Activated naive CD8-positive, alpha-beta T cell treated with anti-CD3 and anti-CD28 coated beads for 36 hours (primary cell): Measurements from ENCODE around the gene POTEJ. TPM values are rescaled to one million over a fixed set of nuclear protein-coding genes. Genes with fewer than 3 reads are reported as not detected.
"Not testable (repeated sequence)": the region's sequence is repeated elsewhere in the genome, so short reads cannot be mapped to it uniquely, and the experiment has no call there.

ENCODE experiments used
- DNase-seq: peaks from one replicate; pipeline ENCODE4 v3.0.0; 2021
- H3K27ac Mint-ChIP-seq: one replicate; pipeline ENCODE4 v1.8.0; 2022; ENCODE audit warnings: mild to moderate bottlenecking, moderate library complexity, mixed read lengths
- H3K27me3 Mint-ChIP-seq: one replicate; pipeline ENCODE4 v1.8.0; 2022; ENCODE audit warnings: mild to moderate bottlenecking, mixed read lengths
- H3K36me3 Mint-ChIP-seq: one replicate; pipeline ENCODE4 v1.8.0; 2021; ENCODE audit warnings: mild to moderate bottlenecking, mixed read lengths
- H3K4me1 Mint-ChIP-seq: one replicate; pipeline ENCODE4 v1.8.0; 2021; ENCODE audit warnings: mixed read lengths
- H3K4me3 Mint-ChIP-seq: one replicate; pipeline ENCODE4 v1.8.0; 2022; ENCODE audit warnings: mild to moderate bottlenecking, moderate library complexity, mixed read lengths
- H3K9me3 Mint-ChIP-seq: one replicate; pipeline ENCODE4 v1.8.0; 2022; ENCODE audit warnings: mixed read lengths
- total RNA-seq, 2 experiments: library from RNA; stranded (reverse); gene quantifications; one replicate each; pipeline ENCODE4 v1.2.3, GENCODE V29; 2021

POTEJ gene
- not detected for total RNA-seq

- H3K9me3 Mint-ChIP-seq, H3K4me3 Mint-ChIP-seq, H3K27me3 Mint-ChIP-seq, H3K4me1 Mint-ChIP-seq, H3K36me3 Mint-ChIP-seq, DNase-seq, H3K27ac Mint-ChIP-seq: not testable (repeated sequence)
These were observed at the start of gene POTEJ for GRCh38 chr2:130611140-130611539. Gene POTEJ (plus strand): TSS chr2:130611440. CDS start chr2:130611533, 93 bp downstream.

DNA sequence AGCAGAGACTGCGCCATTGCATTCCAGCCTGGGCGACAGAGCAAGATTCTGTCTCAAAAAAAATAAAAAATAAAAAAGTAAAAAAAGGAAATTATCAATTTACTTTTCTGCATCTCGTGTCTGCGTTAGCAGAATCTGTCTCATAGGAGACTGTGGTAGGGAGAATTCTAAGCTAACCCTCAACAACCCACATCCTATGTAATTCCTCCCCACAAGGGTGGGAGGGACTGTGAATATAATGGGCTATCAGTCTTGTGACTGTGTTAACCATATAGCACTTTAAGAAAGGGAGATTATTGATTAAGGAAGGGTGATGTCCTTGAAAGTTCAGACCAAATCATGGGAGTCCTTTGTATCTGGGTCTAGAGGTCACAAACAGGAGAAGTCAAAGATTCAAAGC lies 45.1 kb upstream of the POTEJ start:
- H3K4me3 Mint-ChIP-seq, H3K9me3 Mint-ChIP-seq, H3K36me3 Mint-ChIP-seq, H3K27ac Mint-ChIP-seq, H3K27me3 Mint-ChIP-seq, H3K4me1 Mint-ChIP-seq, DNase-seq: not testable (repeated sequence)

DNA sequence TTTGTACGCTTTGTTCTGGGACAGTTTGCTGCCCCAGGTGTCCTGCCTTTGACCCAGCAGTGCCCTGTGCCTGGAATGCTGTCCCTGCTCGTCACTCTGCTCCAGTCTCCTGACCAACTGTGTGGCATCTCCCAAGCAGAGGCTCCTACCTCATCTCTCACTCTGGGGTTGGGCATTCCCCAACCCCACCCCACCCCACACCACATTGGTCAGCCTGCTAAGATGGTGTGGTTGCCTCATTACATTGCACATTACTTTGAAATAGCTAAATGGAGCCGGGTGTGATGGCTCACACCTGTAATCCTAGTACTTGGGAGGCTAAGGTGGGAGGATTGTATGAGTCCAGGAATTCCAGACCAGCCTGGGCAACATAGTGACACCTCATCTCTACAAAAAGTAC lies 39.3 kb upstream of the POTEJ start:
- not testable (repeated sequence) for H3K4me3 Mint-ChIP-seq, H3K9me3 Mint-ChIP-seq, H3K4me1 Mint-ChIP-seq, DNase-seq, H3K27me3 Mint-ChIP-seq, H3K27ac Mint-ChIP-seq, H3K36me3 Mint-ChIP-seq

GRCh38 chr2:130574230-130574629 lies 37.0 kb upstream of the POTEJ start:
- not testable (repeated sequence) for H3K36me3 Mint-ChIP-seq, H3K27me3 Mint-ChIP-seq, H3K4me1 Mint-ChIP-seq, H3K9me3 Mint-ChIP-seq, DNase-seq, H3K4me3 Mint-ChIP-seq, H3K27ac Mint-ChIP-seq

DNA sequence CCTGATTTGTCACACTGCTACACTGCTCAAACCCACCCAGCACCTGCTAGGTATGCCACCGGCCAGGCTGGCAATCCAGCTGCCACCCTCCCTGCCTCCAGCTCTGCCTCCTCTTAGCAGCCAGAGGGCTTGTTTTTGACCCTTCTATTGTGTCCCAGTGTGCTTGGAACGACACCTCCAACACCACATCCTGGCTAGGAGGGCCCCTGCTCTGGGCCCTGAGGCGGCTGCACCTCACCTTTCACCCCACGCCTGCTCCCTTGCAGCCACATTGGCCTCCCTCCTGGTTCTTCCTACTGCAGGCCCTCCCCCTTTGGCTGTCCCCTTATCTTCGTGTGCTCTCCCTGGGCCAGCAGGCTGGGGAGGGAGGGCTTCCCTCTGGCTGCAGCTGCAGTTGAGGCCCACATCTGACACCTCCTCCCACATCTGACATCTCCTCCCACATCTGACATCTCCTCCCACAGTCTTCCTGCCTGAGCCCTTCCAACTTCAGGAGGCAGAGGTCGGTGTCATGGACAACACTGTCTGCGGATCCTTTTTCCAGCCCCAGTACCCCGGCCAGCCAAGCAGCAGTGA lies 34.9 kb upstream of the POTEJ start:
- not testable (repeated sequence) for H3K9me3 Mint-ChIP-seq, DNase-seq, H3K27ac Mint-ChIP-seq, H3K4me3 Mint-ChIP-seq, H3K27me3 Mint-ChIP-seq, H3K36me3 Mint-ChIP-seq, H3K4me1 Mint-ChIP-seq

- H3K27ac Mint-ChIP-seq, H3K36me3 Mint-ChIP-seq, H3K4me1 Mint-ChIP-seq, DNase-seq, H3K27me3 Mint-ChIP-seq, H3K9me3 Mint-ChIP-seq, H3K4me3 Mint-ChIP-seq: not testable (repeated sequence)
These were observed 33.7 kb upstream of the POTEJ start for GRCh38 chr2:130577559-130577958.

DNA sequence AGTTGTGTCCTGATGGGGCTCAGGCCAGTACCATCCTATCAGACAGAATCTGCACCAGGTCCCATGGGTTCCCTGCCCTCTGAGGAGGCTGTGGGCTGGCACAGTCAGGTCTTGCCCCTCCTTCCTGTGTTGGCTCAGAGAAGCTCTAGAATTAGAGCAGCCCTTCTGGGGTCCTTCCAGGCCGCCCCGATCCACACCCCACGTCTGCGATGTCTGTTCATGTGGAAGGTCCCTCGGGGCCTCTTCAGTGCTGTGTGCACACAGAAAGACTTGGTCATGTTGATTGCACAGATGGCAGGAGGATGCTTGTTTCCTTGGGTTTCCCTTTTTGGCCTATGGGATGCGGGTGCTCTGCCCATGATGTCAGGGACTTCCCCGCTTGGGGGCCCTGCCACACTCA lies 32.1 kb upstream of the POTEJ start:
- H3K36me3 Mint-ChIP-seq, H3K4me3 Mint-ChIP-seq, H3K27ac Mint-ChIP-seq, H3K27me3 Mint-ChIP-seq, H3K4me1 Mint-ChIP-seq, DNase-seq, H3K9me3 Mint-ChIP-seq: not testable (repeated sequence)

GRCh38 chr2:130581491-130581890 lies 29.7 kb upstream of the POTEJ start:
- DNase-seq, H3K36me3 Mint-ChIP-seq, H3K27ac Mint-ChIP-seq, H3K9me3 Mint-ChIP-seq, H3K4me1 Mint-ChIP-seq, H3K4me3 Mint-ChIP-seq, H3K27me3 Mint-ChIP-seq: not testable (repeated sequence)

DNA sequence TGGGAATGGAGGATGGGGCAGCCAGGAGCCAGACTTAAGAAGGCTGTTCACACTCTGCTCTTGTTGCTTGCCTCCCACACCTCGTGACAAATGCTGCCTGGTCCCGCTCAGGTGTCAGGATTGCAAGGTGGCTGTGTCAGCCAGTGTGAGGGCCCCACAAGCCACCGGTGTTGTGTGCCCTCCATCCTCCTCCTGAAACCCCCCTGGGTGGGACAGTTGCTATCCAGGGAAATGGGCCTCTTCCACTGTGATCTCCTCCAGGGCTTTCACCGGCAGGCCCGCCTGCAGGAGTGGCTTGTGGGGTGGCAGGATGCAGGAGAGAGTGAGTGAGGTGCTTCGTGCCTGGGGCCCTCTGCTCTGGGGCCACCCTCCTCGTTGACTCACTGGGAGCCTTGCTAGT lies 28.3 kb upstream of the POTEJ start:
- not testable (repeated sequence) for H3K27me3 Mint-ChIP-seq, DNase-seq, H3K4me1 Mint-ChIP-seq, H3K4me3 Mint-ChIP-seq, H3K27ac Mint-ChIP-seq, H3K9me3 Mint-ChIP-seq, H3K36me3 Mint-ChIP-seq

DNA sequence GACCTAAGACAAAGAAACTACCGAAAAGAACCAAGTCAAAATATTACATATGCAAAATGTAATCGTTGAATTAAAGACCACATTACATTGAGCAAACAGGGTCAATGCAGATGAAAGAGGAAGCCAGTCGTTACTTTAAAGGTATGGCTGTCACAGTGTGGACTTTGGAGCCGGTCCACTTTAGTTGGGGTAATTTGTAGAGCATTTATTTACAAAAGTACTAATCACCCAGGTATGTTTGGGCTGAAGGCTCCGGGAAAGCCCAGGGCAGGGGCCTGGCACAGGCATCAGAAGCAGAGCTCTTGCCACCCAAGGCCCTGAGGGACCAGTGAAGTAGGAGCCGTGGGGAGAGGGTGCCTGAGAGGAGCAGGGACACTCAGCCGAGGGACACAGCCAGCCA lies 27.7 kb upstream of the POTEJ start:
- not testable (repeated sequence) for DNase-seq, H3K27ac Mint-ChIP-seq, H3K27me3 Mint-ChIP-seq, H3K4me3 Mint-ChIP-seq, H3K9me3 Mint-ChIP-seq, H3K36me3 Mint-ChIP-seq, H3K4me1 Mint-ChIP-seq

DNA sequence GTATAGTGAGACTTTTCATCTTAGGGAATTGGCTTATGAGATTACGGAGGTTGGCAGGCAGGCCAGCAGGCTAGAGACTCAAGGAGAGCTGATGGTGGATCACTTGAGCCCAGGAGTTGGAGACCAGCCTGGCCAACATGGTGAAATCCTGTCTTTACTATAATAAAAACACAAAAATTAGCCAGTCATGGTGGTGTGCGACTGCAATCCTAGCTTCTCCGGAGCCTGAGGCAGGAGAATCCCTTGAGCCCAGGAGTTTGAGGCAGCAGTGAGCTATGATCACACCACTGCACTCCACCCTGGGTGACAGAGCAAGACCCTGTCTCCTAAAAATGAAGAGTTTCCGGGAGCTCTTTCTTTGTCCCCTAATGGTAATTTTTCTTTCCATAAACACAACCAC lies 26.5 kb upstream of the POTEJ start:
- not testable (repeated sequence) for H3K27ac Mint-ChIP-seq, H3K4me3 Mint-ChIP-seq, H3K36me3 Mint-ChIP-seq, H3K9me3 Mint-ChIP-seq, H3K4me1 Mint-ChIP-seq, DNase-seq, H3K27me3 Mint-ChIP-seq

DNA sequence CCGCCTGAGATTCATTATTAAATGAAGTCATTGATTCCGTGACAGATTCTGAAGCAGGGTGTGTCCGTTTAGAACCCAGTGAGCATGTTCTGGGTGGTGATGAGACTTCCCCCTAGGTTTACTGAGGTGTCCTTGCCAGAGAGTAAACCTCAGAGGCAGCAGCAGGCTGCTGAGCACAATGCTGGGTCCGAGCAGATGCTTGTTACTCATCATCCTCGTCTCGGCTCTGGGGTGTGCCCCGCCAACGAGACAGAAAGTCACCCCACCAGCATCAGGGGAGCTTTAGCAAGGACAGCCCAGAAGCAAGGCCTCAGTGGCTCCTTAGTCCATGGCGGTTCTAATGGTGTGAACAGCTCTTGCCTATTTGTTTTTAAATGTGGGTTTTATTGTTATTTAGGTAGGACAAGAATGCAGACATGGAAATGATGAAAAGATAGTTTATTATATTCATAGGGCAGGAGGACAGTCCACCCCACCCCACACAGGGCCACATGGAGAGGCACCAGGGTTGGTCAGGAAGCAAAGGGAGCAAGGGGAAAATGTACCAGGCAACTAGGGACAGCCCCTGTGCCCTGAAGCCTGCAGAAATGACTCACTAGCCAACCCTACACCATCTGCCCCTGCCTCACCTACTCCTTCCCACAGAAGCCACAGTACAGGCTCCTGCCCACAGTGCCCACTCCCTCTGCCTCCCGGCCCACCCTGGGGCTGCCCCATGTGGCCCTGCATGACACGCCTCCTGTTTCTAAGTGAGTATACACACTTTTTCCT lies 22.4 kb upstream of the POTEJ start:
- not testable (repeated sequence) for H3K9me3 Mint-ChIP-seq, H3K4me1 Mint-ChIP-seq, H3K27me3 Mint-ChIP-seq, H3K36me3 Mint-ChIP-seq, H3K4me3 Mint-ChIP-seq
- peak overlapping the region; percentile 56 for H3K27ac Mint-ChIP-seq
- DNase-seq = peak; percentile 30

- H3K27me3 Mint-ChIP-seq, H3K4me1 Mint-ChIP-seq, H3K4me3 Mint-ChIP-seq, H3K36me3 Mint-ChIP-seq, H3K9me3 Mint-ChIP-seq, DNase-seq, H3K27ac Mint-ChIP-seq: not testable (repeated sequence)
These were observed 20.9 kb upstream of the POTEJ start for GRCh38 chr2:130590170-130590841.

DNA sequence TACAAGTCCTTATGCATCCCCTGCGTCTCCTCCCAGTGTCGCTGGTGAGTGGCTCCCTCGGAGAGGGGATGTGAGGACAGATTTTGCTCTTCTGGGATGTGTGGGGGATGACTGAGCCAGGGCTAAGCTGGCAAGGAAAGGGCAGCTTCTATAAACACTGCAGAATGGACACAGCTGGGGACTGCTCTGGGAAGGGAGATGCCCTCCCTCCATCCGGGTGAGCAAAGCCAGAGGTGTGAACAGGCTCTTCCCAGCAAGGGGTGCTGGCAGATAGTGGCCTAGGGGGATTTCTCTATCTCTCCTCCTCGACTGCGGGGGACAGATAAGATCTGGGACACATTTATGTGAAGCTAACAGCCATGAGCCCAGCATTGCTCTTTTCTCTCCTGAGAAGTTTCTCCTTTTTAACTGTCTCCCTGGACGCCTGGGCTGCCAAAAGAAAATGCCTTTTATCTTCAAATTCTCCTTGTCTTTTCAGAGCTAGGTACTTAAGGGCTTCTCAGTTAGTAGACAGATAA lies 20.3 kb upstream of the POTEJ start:
- not testable (repeated sequence) for H3K36me3 Mint-ChIP-seq, H3K4me3 Mint-ChIP-seq, H3K9me3 Mint-ChIP-seq, DNase-seq, H3K4me1 Mint-ChIP-seq, H3K27me3 Mint-ChIP-seq, H3K27ac Mint-ChIP-seq

DNA sequence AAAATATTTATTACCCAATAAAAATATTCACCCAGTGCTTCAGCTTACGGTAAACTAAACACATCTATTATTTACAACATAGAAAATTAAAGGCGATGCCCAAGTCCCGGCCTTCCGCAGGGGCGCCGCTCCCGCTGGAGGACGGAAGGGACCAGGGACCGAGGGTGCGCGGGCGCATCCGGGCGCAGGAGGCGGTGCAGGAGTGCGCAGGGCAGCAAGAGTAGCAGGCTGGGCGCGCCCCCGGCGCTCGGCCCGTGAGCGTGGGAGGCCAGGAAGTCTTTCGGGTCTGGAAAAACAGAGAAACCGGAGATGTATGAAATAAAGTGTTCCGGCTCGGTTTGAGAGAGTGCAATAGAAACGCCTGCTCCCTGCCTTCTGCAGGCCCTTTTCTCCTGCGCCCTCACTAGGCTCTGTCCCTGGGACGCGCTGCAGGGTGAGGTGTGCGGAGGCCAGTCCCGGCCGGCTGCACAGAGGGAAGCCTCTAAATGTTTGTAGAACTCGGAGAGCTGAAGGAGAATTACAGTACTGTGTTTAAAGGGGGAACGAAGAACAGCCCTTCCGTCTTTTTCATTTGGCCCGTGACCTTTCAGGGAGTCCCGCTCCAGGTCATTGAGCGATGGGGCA lies 18.3 kb upstream of the POTEJ start:
- DNase-seq, H3K9me3 Mint-ChIP-seq, H3K27ac Mint-ChIP-seq, H3K36me3 Mint-ChIP-seq, H3K27me3 Mint-ChIP-seq, H3K4me1 Mint-ChIP-seq, H3K4me3 Mint-ChIP-seq: not testable (repeated sequence)
